ENCODE results near the gene POMT2. TPM values are rescaled to one million over a fixed set of nuclear protein-coding genes. Genes with fewer than 3 reads are reported as not detected.

The POMT2 gene
- total RNA-seq, 1 donor from 2014 or later = 7.8 TPM

- DNase-seq (ENCODE audit: low read depth in 2 of 2) = no peak
These were observed 52.6 kb downstream of the POMT2 start for GRCh38 chr14:77267937-77268699.

- no peak for DNase-seq (ENCODE audit: low read depth in 2 of 2)
These were observed 54.3 kb downstream of the POMT2 start for GRCh38 chr14:77266336-77266735.

DNA sequence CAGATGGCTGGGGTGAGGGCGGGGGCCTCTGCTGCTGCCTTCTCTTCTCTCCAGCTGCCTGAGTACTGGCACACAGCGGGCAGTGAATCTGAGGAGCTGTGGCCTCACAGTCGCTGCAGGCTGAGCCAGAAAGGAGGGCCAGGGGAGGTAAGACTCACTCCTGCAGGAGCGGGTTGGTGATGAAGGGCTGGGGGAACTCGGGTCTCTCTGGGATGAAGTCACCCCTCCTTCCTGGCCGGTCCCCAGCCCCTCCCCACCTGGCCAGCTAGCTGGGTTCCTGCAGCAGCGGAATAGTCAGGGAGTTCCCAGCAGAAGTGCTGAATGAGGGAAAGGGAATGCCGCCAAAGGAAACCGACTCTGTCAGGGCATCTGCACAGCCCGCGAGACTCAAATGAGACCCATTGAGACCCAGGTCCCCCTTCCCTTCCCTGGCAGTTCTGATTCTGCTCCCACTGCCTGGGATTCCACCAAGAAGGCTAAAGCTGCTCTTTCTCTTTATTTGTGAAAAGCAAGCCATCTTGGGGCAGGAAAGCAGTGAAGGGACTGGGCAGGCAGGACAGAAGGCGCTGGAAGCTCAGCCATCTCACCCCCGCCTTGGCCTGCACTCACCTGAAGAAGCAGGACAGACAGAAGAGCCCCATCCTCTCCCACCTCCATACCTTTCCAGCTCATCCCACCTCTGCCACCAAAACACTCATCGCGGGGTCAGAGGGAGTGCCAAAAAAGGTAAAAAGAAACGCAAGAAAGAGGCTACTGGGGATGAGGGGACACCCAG, 54.9 kb downstream of the POMT2 start:
- no peak for DNase-seq (ENCODE audit: low read depth in 2 of 2)

GRCh38 chr14:77265187-77265515, 55.5 kb downstream of the POMT2 start:
- DNase-seq (ENCODE audit: low read depth in 2 of 2) = no peak

GRCh38 chr14:77264466-77265186, 56.1 kb downstream of the POMT2 start:
- no peak for DNase-seq (ENCODE audit: low read depth in 2 of 2)

GRCh38 chr14:77260631-77261030, 60.1 kb downstream of the POMT2 start:
- no peak for DNase-seq (ENCODE audit: low read depth in 2 of 2)

DNA sequence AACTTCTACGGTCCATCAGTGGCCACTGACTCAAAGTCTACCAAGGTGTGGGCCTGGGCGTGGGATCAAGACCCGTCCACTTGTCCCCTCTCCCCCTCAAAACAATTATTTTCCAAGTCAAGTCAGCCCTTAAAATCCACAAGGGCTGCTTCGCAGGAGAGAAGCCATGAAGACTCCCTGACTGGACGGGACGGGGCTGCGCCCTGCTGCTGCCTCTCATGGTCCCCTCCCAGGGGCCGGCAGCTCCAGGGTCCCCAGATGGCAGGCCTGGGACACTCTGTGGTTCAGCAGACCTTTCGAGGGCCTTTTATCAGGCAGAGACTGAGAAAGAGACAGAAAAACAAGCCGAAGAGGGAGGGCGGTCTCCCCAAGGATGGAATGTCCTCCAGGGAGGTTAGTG, 60.5 kb downstream of the POMT2 start:
- DNase-seq (ENCODE audit: low read depth in 2 of 2) = no peak

- DNase-seq (ENCODE audit: low read depth in 2 of 2) = no peak
These were observed 61.5 kb downstream of the POMT2 start for GRCh38 chr14:77259025-77259715.

GRCh38 chr14:77258566-77258965, 62.1 kb downstream of the POMT2 start:
- DNase-seq (ENCODE audit: low read depth in 2 of 2) = no peak

- DNase-seq (ENCODE audit: low read depth in 2 of 2) = no peak
These were observed 63.0 kb downstream of the POMT2 start for GRCh38 chr14:77257700-77258099.

GRCh38 chr14:77256694-77257093, 64.0 kb downstream of the POMT2 start:
- DNase-seq (ENCODE audit: low read depth in 2 of 2) = no peak

- DNase-seq (ENCODE audit: low read depth in 2 of 2) = no peak
These were observed 67.1 kb downstream of the POMT2 start for GRCh38 chr14:77253333-77254190.

GRCh38 chr14:77251870-77252269, 68.8 kb downstream of the POMT2 start:
- no peak for DNase-seq (ENCODE audit: low read depth in 2 of 2)

GRCh38 chr14:77250927-77251326, 69.8 kb downstream of the POMT2 start:
- DNase-seq (ENCODE audit: low read depth in 2 of 2) = no peak

- DNase-seq (ENCODE audit: low read depth in 2 of 2) = no peak
These were observed 71.4 kb downstream of the POMT2 start for GRCh38 chr14:77249286-77249685.

- DNase-seq (ENCODE audit: low read depth in 2 of 2) = no peak
These were observed 72.0 kb downstream of the POMT2 start for GRCh38 chr14:77248666-77249065.

- DNase-seq (ENCODE audit: low read depth in 2 of 2) = no peak
These were observed 73.9 kb downstream of the POMT2 start for GRCh38 chr14:77246784-77247183.

GRCh38 chr14:77245820-77246219, 74.9 kb downstream of the POMT2 start:
- DNase-seq (ENCODE audit: low read depth in 2 of 2) = no peak

DNA sequence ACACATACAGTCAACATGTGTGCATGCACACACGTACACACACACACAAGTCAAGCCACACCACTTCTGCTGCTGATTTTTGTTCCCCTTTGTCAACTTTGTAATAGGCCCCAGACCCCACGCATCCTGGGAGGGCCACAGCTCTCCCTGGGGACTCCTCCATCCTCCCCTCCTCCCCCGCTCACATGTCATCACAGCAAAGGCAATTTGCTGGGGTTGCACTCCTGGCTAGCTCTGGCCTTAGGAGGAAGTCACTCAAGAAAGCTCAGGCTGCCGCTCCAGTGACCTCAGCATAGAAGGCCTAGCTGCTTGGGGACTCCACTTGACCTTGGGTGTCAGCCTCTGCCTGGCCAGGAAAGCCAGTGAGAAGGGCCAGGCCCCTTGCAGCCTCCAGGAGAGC, 76.8 kb downstream of the POMT2 start:
- no peak for DNase-seq (ENCODE audit: low read depth in 2 of 2)

DNA sequence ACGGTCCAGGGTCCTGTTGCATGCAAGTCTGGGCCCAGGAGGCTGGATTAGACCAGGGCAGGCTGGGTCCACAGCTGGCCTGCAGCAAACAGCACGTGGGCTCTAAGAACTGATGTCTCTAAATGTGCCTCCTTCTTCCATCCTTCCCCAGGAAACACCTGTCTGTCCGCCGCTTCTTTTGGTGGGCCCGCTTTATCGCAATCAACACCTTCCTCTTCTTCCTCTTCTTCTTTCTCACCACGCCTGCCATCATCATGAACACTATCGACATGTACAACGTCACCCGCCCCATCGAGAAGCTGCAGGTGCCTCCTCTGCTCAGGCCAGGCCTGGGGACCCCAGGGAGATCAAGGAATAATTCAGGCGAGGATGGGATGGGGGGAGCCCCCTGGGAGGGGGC, 77.9 kb downstream of the POMT2 start:
- no peak for DNase-seq (ENCODE audit: low read depth in 2 of 2)

GRCh38 chr14:77241955-77242354, 78.7 kb downstream of the POMT2 start:
- DNase-seq (ENCODE audit: low read depth in 2 of 2) = no peak

Measured in dermis microvascular lymphatic vessel endothelial cell (primary cell).